H1 (cell line): ENCODE measurements around the gene PLPP7.

Source experiments
- BRCA1 ChIP-seq: IDR thresholded peaks from 2 replicates; pipeline ENCODE4 v1.6.1; 2012; ENCODE audit warnings: low read depth, low read length, improper control_type of control experiment
- EP300 ChIP-seq, 2 experiments: IDR thresholded peaks; 1 replicate in 1 of 2; 2 replicates in 1 of 2; pipeline ENCODE4 v1.6.1; 2011 to 2012; ENCODE audit warnings: low read depth in 2 of 2, low read length in 2 of 2, mild to moderate bottlenecking in 2 of 2, borderline replicate concordance in 1 of 2, inconsistent platforms in 1 of 2, moderate library complexity in 1 of 2

GRCh38 chr9:131253891-131254491 is 35.5 kb upstream of the PLPP7 start:
- TF ChIP-seq EP300 (IDR thresholded peaks at IDR 0.05; ENCODE audit: borderline replicate concordance in 1 of 2, low read depth in 2 of 2, low read length in 2 of 2) (no peak), BRCA1 (no peak)
